OCI-LY7 (cell line): Measurements from ENCODE around the gene RPL36. TPM values are rescaled to one million over a fixed set of nuclear protein-coding genes. Genes with fewer than 3 reads are reported as not detected.

ENCODE experiments used
- BruUV-seq: library from RNA; stranded (reverse); fragments of 400-500 nt; replicated peaks from 2 replicates; lab custom pipeline; 2021; lab: Mats Ljungman, UMichigan
- CTCF ChIA-PET: fragments of 300-600 bp; sonication (Branson Sonifier 250); formaldehyde crosslinking; loops from one replicate; lab custom pipeline; 2022; ENCODE audit warnings: antibody characterized with exemption; ENCODE audit not compliant: unreplicated experiment; lab: Charles Lee
- POLR2A ChIA-PET: fragments of 300-600 bp; sonication (Branson Sonifier 250); formaldehyde crosslinking; loops from one replicate; lab custom pipeline; 2022; ENCODE audit warnings: antibody characterized with exemption; lab: Charles Lee
- DNase-seq: peaks from one replicate; pipeline ENCODE4 v3.0.0-alpha.2; 2015; ENCODE audit warnings: low spot score
- H2AFZ ChIP-seq: fragments of 200-600 bp; sonication (generic), shearing (Covaris generic); 2 replicates; pipeline ENCODE4 v1.6.1; 2014; ENCODE audit warnings: mild to moderate bottlenecking, antibody characterized with exemption, low read length, moderate library complexity
- H3K27ac ChIP-seq: fragments of 200-600 bp; sonication (generic); 2 replicates; pipeline ENCODE4 v1.5.1; 2014; ENCODE audit warnings: mixed run types, low read depth, mild to moderate bottlenecking, moderate library complexity, low read length, inconsistent platforms; ENCODE audit not compliant: poor library complexity, severe bottlenecking
- H3K36me3 ChIP-seq: fragments of 200-600 bp; sonication (generic); 2 replicates; pipeline ENCODE4 v1.6.1; 2014; ENCODE audit warnings: mild to moderate bottlenecking, antibody characterized with exemption, low read length, moderate library complexity, mixed read lengths; ENCODE audit not compliant: insufficient read depth
- H3K4me1 ChIP-seq: fragments of 200-600 bp; sonication (generic); 2 replicates; pipeline ENCODE4 v1.5.1; 2014; ENCODE audit warnings: mild to moderate bottlenecking, low read length; ENCODE audit not compliant: insufficient read depth, poor library complexity, severe bottlenecking
- H3K4me2 ChIP-seq: fragments of 200-600 bp; sonication (generic); 2 replicates; pipeline ENCODE4 v1.6.1; 2014; ENCODE audit warnings: mild to moderate bottlenecking, low read length
- H3K4me3 ChIP-seq: fragments of 200-600 bp; sonication (generic); 2 replicates; pipeline ENCODE4 v1.5.1; 2014; ENCODE audit warnings: mild to moderate bottlenecking, low read depth, low read length; ENCODE audit not compliant: poor library complexity, severe bottlenecking
- H3K79me2 ChIP-seq: fragments of 200-600 bp; sonication (generic); 2 replicates; pipeline ENCODE4 v1.6.1; 2016; ENCODE audit warnings: low read depth, mild to moderate bottlenecking, low read length, moderate library complexity, mixed read lengths; ENCODE audit not compliant: insufficient read depth
- H3K9me2 ChIP-seq: fragments of 200-600 bp; sonication (generic); 2 replicates; pipeline ENCODE4 v1.6.1; 2016; ENCODE audit warnings: mild to moderate bottlenecking, low read length, mixed read lengths; ENCODE audit not compliant: insufficient read depth
- H3K9me3 ChIP-seq: fragments of 200-600 bp; sonication (generic); 2 replicates; pipeline ENCODE4 v1.6.1; 2014; ENCODE audit warnings: mild to moderate bottlenecking, mixed run types, low read length, mixed read lengths
- H4K20me1 ChIP-seq: fragments of 200-600 bp; sonication (generic); 2 replicates; pipeline ENCODE4 v1.6.1; 2014; ENCODE audit warnings: mild to moderate bottlenecking, antibody characterized with exemption, low read length, moderate library complexity, mixed read lengths; ENCODE audit not compliant: insufficient read depth
- CTCF ChIP-seq: fragments of 200-600 bp; sonication (generic); conservative IDR thresholded peaks from 2 replicates; pipeline ENCODE4 v1.5.1; 2014; ENCODE audit warnings: mild to moderate bottlenecking, antibody characterized with exemption, low read length, moderate library complexity, mixed read lengths
- EZH2phosphoT487 ChIP-seq: fragments of 200-600 bp; sonication (generic); IDR thresholded peaks from 2 replicates; pipeline ENCODE4 v1.6.1; 2018; ENCODE audit warnings: low read depth, borderline replicate concordance, mild to moderate bottlenecking, mixed run types, antibody characterized with exemption, low read length, moderate library complexity, mixed read lengths
- intact Hi-C: fragments of 100-400 bp; cut with micrococcal nuclease; formaldehyde crosslinking; loops from one replicate; pipeline ENCODE4 v1.10.0; 2022; ENCODE audit not compliant: unreplicated experiment
- total RNA-seq, 2 experiments: library from RNA; depleted of rRNA in 1 of 2; stranded (reverse); fragments of >200 nt in 1 of 2; shearing (Covaris generic) in 1 of 2; gene quantifications; 2 replicates each; pipeline ENCODE4 v1.2.3, GENCODE V29; 2014 to 2022

The RPL36 gene
- total RNA-seq, 2 experiments from 2014 or later = 1,257 to 1,936 TPM

- no peaks in the 10 kb centered on the region for H3K4me1 ChIP-seq
- no peak overlapping the region for H2AFZ ChIP-seq
- TF ChIP-seq CTCF (no peak), EZH2phosphoT487 (no peak)
- ChIA-PET POLR2A (no interaction called here), CTCF (no interaction called here)
- peaks cover 60% of the 10 kb centered on the region for H3K79me2 ChIP-seq
- no TSS peak for BruUV-seq
- no peak overlapping the region for H3K4me2 ChIP-seq
- H3K9me2 ChIP-seq = no peaks in the 10 kb centered on the region
- no peak for DNase-seq
- no peaks in the 10 kb centered on the region for H3K9me3 ChIP-seq
- no peak overlapping the region for H3K4me3 ChIP-seq
- intact Hi-C loops = no loop called here
- no peak overlapping the region for H3K27ac ChIP-seq
- peaks cover 92% of the 10 kb centered on the region for H3K36me3 ChIP-seq
- peaks cover 23% of the 10 kb centered on the region for H4K20me1 ChIP-seq
Observed at GRCh38 chr19:5645409-5645808, 44.7 kb upstream of the RPL36 start.

GRCh38 chr19:5646703-5647102, 43.4 kb upstream of the RPL36 start:
- Histone ChIP-seq H3K36me3 (peaks cover 93% of the 10 kb centered on the region), H3K27ac (no peak overlapping the region), H2AFZ (no peak overlapping the region), H3K4me2 (no peak overlapping the region), H4K20me1 (peaks cover 23% of the 10 kb centered on the region), H3K9me2 (no peaks in the 10 kb centered on the region), H3K9me3 (no peaks in the 10 kb centered on the region), H3K4me3 (no peak overlapping the region), H3K4me1 (no peaks in the 10 kb centered on the region), H3K79me2 (peaks cover 47% of the 10 kb centered on the region)
- TF ChIP-seq CTCF = no peak
- TF ChIP-seq EZH2phosphoT487 = no peak
- POLR2A ChIA-PET = no interaction called here
- CTCF ChIA-PET = no interaction called here
- no TSS peak for BruUV-seq
- intact Hi-C loops = no loop called here
- DNase-seq = no peak

GRCh38 chr19:5648464-5648863, 41.6 kb upstream of the RPL36 start:
- Histone ChIP-seq H3K9me3 (no peaks in the 10 kb centered on the region), H2AFZ (no peak overlapping the region), H3K4me3 (no peak overlapping the region), H3K4me1 (no peaks in the 10 kb centered on the region), H3K9me2 (no peaks in the 10 kb centered on the region), H3K4me2 (no peak overlapping the region), H3K36me3 (peaks cover 93% of the 10 kb centered on the region), H3K79me2 (peaks cover 29% of the 10 kb centered on the region), H4K20me1 (peaks cover 22% of the 10 kb centered on the region), H3K27ac (no peak overlapping the region)
- BruUV-seq = no TSS peak
- POLR2A ChIA-PET = no interaction called here
- CTCF ChIA-PET = no interaction called here
- DNase-seq = no peak
- intact Hi-C loops = no loop called here
- TF ChIP-seq CTCF (no peak), EZH2phosphoT487 (no peak)
